HepG2 (cell line): ENCODE data around the gene GTF3C5. TPM values are rescaled to one million over a fixed set of nuclear protein-coding genes. Genes with fewer than 3 reads are reported as not detected.

Experiments
- GFI1 ChIP-seq: sonication (generic); formaldehyde crosslinking; IDR thresholded peaks from 2 replicates; pipeline ENCODE4 v1.5.0; 2020; ENCODE audit warnings: missing genetic modification reagents, mild to moderate bottlenecking, borderline replicate concordance
- HES4 ChIP-seq: sonication (generic); formaldehyde crosslinking; IDR thresholded peaks from 2 replicates; pipeline ENCODE4 v1.9.0; 2021; ENCODE audit warnings: mild to moderate bottlenecking, missing genetic modification reagents, borderline replicate concordance
- KLF15 ChIP-seq: sonication (generic); formaldehyde crosslinking; IDR thresholded peaks from 2 replicates; pipeline ENCODE4 v1.8.1; 2023; ENCODE audit warnings: borderline replicate concordance, mild to moderate bottlenecking, inconsistent platforms, missing genetic modification reagents, mixed read lengths
- KLF16 ChIP-seq, 2 experiments: sonication (generic) in 1 of 2; formaldehyde crosslinking in 1 of 2; IDR thresholded peaks; 2 replicates each; pipeline versions ENCODE4 v1.6.1 to v1.8.0; 2016 to 2023; ENCODE audit warnings: missing genetic modification reagents in 2 of 2, missing compliant biosample characterization in 1 of 2
- NKX3-1 ChIP-seq: sonication (generic); formaldehyde crosslinking; IDR thresholded peaks from 2 replicates; pipeline ENCODE4 v1.5.0; 2020; ENCODE audit warnings: missing genetic modification reagents
- POGK ChIP-seq: sonication (generic); formaldehyde crosslinking; conservative IDR thresholded peaks from 2 replicates; pipeline ENCODE4 v1.8.0; 2022; ENCODE audit warnings: mild to moderate bottlenecking, moderate library complexity, missing genetic modification reagents
- PRDM15 ChIP-seq: sonication (generic); formaldehyde crosslinking; IDR thresholded peaks from 2 replicates; pipeline ENCODE4 v1.4.0; 2020; ENCODE audit warnings: missing genetic modification reagents
- RARG ChIP-seq: sonication (generic); formaldehyde crosslinking; IDR thresholded peaks from 2 replicates; pipeline ENCODE4 v1.4.0; 2020; ENCODE audit warnings: low read depth, mild to moderate bottlenecking, missing genetic modification reagents
- RBM39 ChIP-seq: fragments of 200-400 bp; formaldehyde crosslinking; IDR thresholded peaks from one replicate; pipeline ENCODE4 v1.6.1; 2018; ENCODE audit warnings: antibody characterized with exemption, mild to moderate bottlenecking, low read depth, low read length; ENCODE audit not compliant: poor library complexity, severe bottlenecking
- SKI ChIP-seq: fragments of 450-650 bp; IDR thresholded peaks from one replicate; pipeline ENCODE4 v1.6.1; 2018; ENCODE audit warnings: mild to moderate bottlenecking; ENCODE audit not compliant: partially characterized antibody
- ZFY ChIP-seq: sonication (generic); formaldehyde crosslinking; IDR thresholded peaks from 2 replicates; pipeline ENCODE4 v1.4.0; 2020; ENCODE audit warnings: missing genetic modification reagents
- ZKSCAN1 ChIP-seq: fragments of 150-350 bp; IDR thresholded peaks from 2 replicates; pipeline ENCODE4 v1.6.1; 2014; ENCODE audit warnings: low read length
- ZNF234 ChIP-seq: sonication (generic); formaldehyde crosslinking; conservative IDR thresholded peaks from 2 replicates; pipeline ENCODE4 v1.5.1; 2020; ENCODE audit warnings: mild to moderate bottlenecking, missing genetic modification reagents
- ZNF256 ChIP-seq: sonication (generic); formaldehyde crosslinking; conservative IDR thresholded peaks from 2 replicates; pipeline ENCODE4 v1.4.0; 2020; ENCODE audit warnings: missing genetic modification reagents
- ZNF264 ChIP-seq: sonication (generic); formaldehyde crosslinking; IDR thresholded peaks from 2 replicates; pipeline ENCODE4 v1.4.0; 2020; ENCODE audit warnings: missing genetic modification reagents
- ZNF558 ChIP-seq: sonication (generic); formaldehyde crosslinking; IDR thresholded peaks from 2 replicates; pipeline ENCODE4 v1.9.0; 2022; ENCODE audit warnings: mild to moderate bottlenecking, missing genetic modification reagents, borderline replicate concordance
- ZNF746 ChIP-seq: sonication (generic); formaldehyde crosslinking; IDR thresholded peaks from 2 replicates; pipeline ENCODE4 v1.8.0; 2022; ENCODE audit warnings: mild to moderate bottlenecking, missing genetic modification reagents
- ZNF777 ChIP-seq: sonication (generic); formaldehyde crosslinking; IDR thresholded peaks from 2 replicates; pipeline ENCODE4 v1.4.0; 2020; ENCODE audit warnings: missing genetic modification reagents
- ZSCAN30 ChIP-seq: sonication (generic); formaldehyde crosslinking; IDR thresholded peaks from 2 replicates; pipeline ENCODE4 v1.5.0; 2020; ENCODE audit warnings: mild to moderate bottlenecking, missing genetic modification reagents
- polyA plus RNA-seq, 8 experiments: library from polyadenylated mRNA; depleted of rRNA in 3 of 8; stranded (reverse) in 7 of 8; unstranded in 1 of 8; fragments of >200 nt; fragmentation: Illumina TruSeq in 4 of 8; extraction: Trizol in 4 of 8; gene quantifications; 2 replicates each; pipeline versions ENCODE4 v1.2.1 to v1.2.3, GENCODE V29; 2011 to 2016; ENCODE audit warnings: low read depth in 4 of 8, missing spikeins in 1 of 8, mixed read lengths in 1 of 8; ENCODE audit not compliant: insufficient read depth in 1 of 8
- total RNA-seq, 5 experiments: library from RNA; depleted of rRNA; stranded (reverse); fragments of >200 nt; fragmentation: Illumina TruSeq; extraction: Trizol; gene quantifications; 2 replicates each; pipeline ENCODE4 v1.2.3, GENCODE V29; 2016; ENCODE audit warnings: low read depth in 1 of 5

Gene GTF3C5
- total and polyA plus RNA-seq, 2 of the 13 experiments (the other 11 are each of a cell fraction or from before 2014, with no cell fraction given): 66.9 to 92.6 TPM

GRCh38 chr9:133029994-133030316 lies 842 bp upstream of the GTF3C5 start (continued):
- 0 out of 2 replicates have a peak, but pooled peaks have one; percentile 23 for TF ChIP-seq PRDM15 (CRISPR knock-in tag)
- no peak for TF ChIP-seq KLF15
- 0 out of 2 replicates have a peak, but pooled peaks have one; percentile 23 for TF ChIP-seq ZNF256 (CRISPR knock-in tag)
- TF ChIP-seq SKI: no peak
- TF ChIP-seq ZNF746: 0 out of 2 replicates have a peak, but pooled peaks have one; percentile 35
- no peak for TF ChIP-seq HES4 (CRISPR knock-in tag)
- peak; percentile 37; the same call in 1 of the 2 replicates for TF ChIP-seq NKX3-1
- TF ChIP-seq ZFY: no peak
- TF ChIP-seq ZNF264 (CRISPR knock-in tag): no peak
- TF ChIP-seq KLF16 (CRISPR knock-in tag; IDR thresholded peaks at IDR 0.05): 0 out of 4 replicates have a peak, but pooled peaks of 1 of the 2 experiments have one; percentile 1
- TF ChIP-seq RBM39: no peak
- TF ChIP-seq RARG (CRISPR knock-in tag): no peak
- no peak for TF ChIP-seq ZNF558 (CRISPR knock-in tag)
- no peak for TF ChIP-seq GFI1
- TF ChIP-seq ZNF777 (CRISPR knock-in tag): peak; percentile 45; the same call in 1 of the 2 replicates
- TF ChIP-seq POGK (CRISPR knock-in tag): no peak
- no peak for TF ChIP-seq ZNF234 (CRISPR knock-in tag)
- no peak for TF ChIP-seq ZSCAN30 (CRISPR knock-in tag)
- TF ChIP-seq ZKSCAN1: peak; percentile 92
